Stomach (tissue), 4 donors: ENCODE measurements around the gene CYP46A1.

Source experiments
- POLR2A ChIP-seq, 4 donors: fragments of 450-650 bp; IDR thresholded peaks; one replicate each; pipeline ENCODE4 v1.6.1; 2016; ENCODE audit warnings: antibody characterized with exemption in 4 of 4, control low read depth in 2 of 4, mild to moderate bottlenecking in 1 of 4, moderate library complexity in 1 of 4
- TF ChIP-seq, protein P1 (sequence below), 7 experiments: fragments of 450-650 bp in 4 of 7; fragments of 200-600 bp in 3 of 7; sonication (generic) in 3 of 7; IDR thresholded peaks; one replicate each; pipeline ENCODE4 v1.5.1; 2016 to 2019; ENCODE audit warnings: antibody characterized with exemption in 7 of 7, control low read depth in 2 of 7, mild to moderate bottlenecking in 1 of 7

DNA sequence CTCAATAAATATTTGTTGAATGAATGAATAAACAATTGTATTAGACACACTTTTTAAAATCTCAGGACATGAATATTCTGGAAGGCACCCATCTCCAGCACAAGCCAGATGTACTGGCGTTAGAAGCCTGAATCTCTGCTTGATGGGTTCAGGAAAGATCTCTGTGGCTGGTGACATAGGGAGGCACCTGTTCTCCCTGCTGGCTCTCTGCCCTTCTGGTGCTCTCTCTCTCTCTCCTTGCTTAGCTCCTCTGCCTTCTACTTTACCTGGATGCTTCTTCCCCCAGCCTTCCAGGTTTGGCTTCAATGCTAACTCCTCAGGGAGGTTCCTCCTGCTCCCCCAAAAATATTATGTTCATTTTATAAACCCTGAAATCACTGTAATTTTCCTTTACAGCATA lies 1.5 kb downstream of the CYP46A1 start:
- TF ChIP-seq, protein P1, sequence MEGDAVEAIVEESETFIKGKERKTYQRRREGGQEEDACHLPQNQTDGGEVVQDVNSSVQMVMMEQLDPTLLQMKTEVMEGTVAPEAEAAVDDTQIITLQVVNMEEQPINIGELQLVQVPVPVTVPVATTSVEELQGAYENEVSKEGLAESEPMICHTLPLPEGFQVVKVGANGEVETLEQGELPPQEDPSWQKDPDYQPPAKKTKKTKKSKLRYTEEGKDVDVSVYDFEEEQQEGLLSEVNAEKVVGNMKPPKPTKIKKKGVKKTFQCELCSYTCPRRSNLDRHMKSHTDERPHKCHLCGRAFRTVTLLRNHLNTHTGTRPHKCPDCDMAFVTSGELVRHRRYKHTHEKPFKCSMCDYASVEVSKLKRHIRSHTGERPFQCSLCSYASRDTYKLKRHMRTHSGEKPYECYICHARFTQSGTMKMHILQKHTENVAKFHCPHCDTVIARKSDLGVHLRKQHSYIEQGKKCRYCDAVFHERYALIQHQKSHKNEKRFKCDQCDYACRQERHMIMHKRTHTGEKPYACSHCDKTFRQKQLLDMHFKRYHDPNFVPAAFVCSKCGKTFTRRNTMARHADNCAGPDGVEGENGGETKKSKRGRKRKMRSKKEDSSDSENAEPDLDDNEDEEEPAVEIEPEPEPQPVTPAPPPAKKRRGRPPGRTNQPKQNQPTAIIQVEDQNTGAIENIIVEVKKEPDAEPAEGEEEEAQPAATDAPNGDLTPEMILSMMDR (IDR thresholded peaks at IDR 0.05): no peak
- no peak for TF ChIP-seq POLR2A (IDR thresholded peaks at IDR 0.05)
